ENCODE measurements around the gene SFMBT2.

SFMBT2 gene

GRCh38 chr10:7159517-7159916, 251.3 kb downstream of the SFMBT2 start:
- H3K9ac ChIP-seq (ENCODE audit: low read length in 5 of 5): no peak overlapping the region
- H3K9me3 ChIP-seq (ENCODE audit: control insufficient read depth in 5 of 5, low read length in 5 of 5): no peaks in the 10 kb centered on the region
- no peak overlapping the region for H3K4me3 ChIP-seq (ENCODE audit: low read depth in 1 of 5, low read length in 5 of 5)
- H3K36me3 ChIP-seq (ENCODE audit: control insufficient read depth in 5 of 5, insufficient read depth in 5 of 5, low read length in 5 of 5): peaks cover 0 to 42% (median 26%) of the 10 kb centered on the region in 5 donors
- no peaks in the 10 kb centered on the region for H3K27me3 ChIP-seq (ENCODE audit: control insufficient read depth in 5 of 5, insufficient read depth in 4 of 5, low read length in 5 of 5)
- H3K27ac ChIP-seq (ENCODE audit: low read depth, low read length): no peak overlapping the region
- H3K4me1 ChIP-seq (ENCODE audit: control insufficient read depth in 5 of 5, insufficient read depth in 5 of 5, low read length in 5 of 5): peaks cover 0 to 10% (median 5%) of the 10 kb centered on the region in 5 donors

- Histone ChIP-seq H3K27ac (ENCODE audit: low read depth, low read length) (no peak overlapping the region), H3K9me3 (ENCODE audit: control insufficient read depth in 5 of 5, low read length in 5 of 5) (no peaks in the 10 kb centered on the region)
These were observed 253.7 kb downstream of the SFMBT2 start for GRCh38 chr10:7157091-7157490.

GRCh38 chr10:7153750-7154149, 257.1 kb downstream of the SFMBT2 start:
- Histone ChIP-seq H3K36me3 (ENCODE audit: control insufficient read depth in 5 of 5, insufficient read depth in 5 of 5, low read length in 5 of 5) (no peaks in the 10 kb centered on the region), H3K4me3 (ENCODE audit: low read depth in 1 of 5, low read length in 5 of 5) (no peak overlapping the region), H3K4me1 (ENCODE audit: control insufficient read depth in 5 of 5, insufficient read depth in 5 of 5, low read length in 5 of 5) (no peaks in the 10 kb centered on the region), H3K9ac (ENCODE audit: low read length in 5 of 5) (no peak overlapping the region), H3K27me3 (ENCODE audit: control insufficient read depth in 5 of 5, insufficient read depth in 4 of 5, low read length in 5 of 5) (peaks cover 0 to 3% (median 0%) of the 10 kb centered on the region in 5 donors), H3K9me3 (ENCODE audit: control insufficient read depth in 5 of 5, low read length in 5 of 5) (no peaks in the 10 kb centered on the region), H3K27ac (ENCODE audit: low read depth, low read length) (no peak overlapping the region)

More at GRCh38 chr10:7157091-7157490, 253.7 kb downstream of the SFMBT2 start:
- peaks cover 0 to 21% (median 12%) of the 10 kb centered on the region in 5 donors for H3K36me3 ChIP-seq (ENCODE audit: control insufficient read depth in 5 of 5, insufficient read depth in 5 of 5, low read length in 5 of 5)
- H3K4me3 ChIP-seq (ENCODE audit: low read depth in 1 of 5, low read length in 5 of 5): no peak overlapping the region
- H3K27me3 ChIP-seq (ENCODE audit: control insufficient read depth in 5 of 5, insufficient read depth in 4 of 5, low read length in 5 of 5): no peaks in the 10 kb centered on the region
- peaks cover 0 to 6% (median 1%) of the 10 kb centered on the region in 5 donors for H3K4me1 ChIP-seq (ENCODE audit: control insufficient read depth in 5 of 5, insufficient read depth in 5 of 5, low read length in 5 of 5)
- H3K9ac ChIP-seq (ENCODE audit: low read length in 5 of 5): no peak overlapping the region

GRCh38 chr10:7152982-7153381, 257.9 kb downstream of the SFMBT2 start:
- no peak overlapping the region for H3K4me3 ChIP-seq (ENCODE audit: low read depth in 1 of 5, low read length in 5 of 5)
- no peak overlapping the region for H3K9ac ChIP-seq (ENCODE audit: low read length in 5 of 5)
- H3K9me3 ChIP-seq (ENCODE audit: control insufficient read depth in 5 of 5, low read length in 5 of 5): no peaks in the 10 kb centered on the region
- H3K4me1 ChIP-seq (ENCODE audit: control insufficient read depth in 5 of 5, insufficient read depth in 5 of 5, low read length in 5 of 5): no peaks in the 10 kb centered on the region
- peaks cover 0 to 3% (median 0%) of the 10 kb centered on the region in 5 donors for H3K27me3 ChIP-seq (ENCODE audit: control insufficient read depth in 5 of 5, insufficient read depth in 4 of 5, low read length in 5 of 5)
- H3K27ac ChIP-seq (ENCODE audit: low read depth, low read length): no peak overlapping the region
- H3K36me3 ChIP-seq (ENCODE audit: control insufficient read depth in 5 of 5, insufficient read depth in 5 of 5, low read length in 5 of 5): no peaks in the 10 kb centered on the region

GRCh38 chr10:7152341-7152740, 258.5 kb downstream of the SFMBT2 start:
- Histone ChIP-seq H3K4me1 (ENCODE audit: control insufficient read depth in 5 of 5, insufficient read depth in 5 of 5, low read length in 5 of 5) (no peaks in the 10 kb centered on the region), H3K27me3 (ENCODE audit: control insufficient read depth in 5 of 5, insufficient read depth in 4 of 5, low read length in 5 of 5) (peaks cover 0 to 3% (median 0%) of the 10 kb centered on the region in 5 donors), H3K9me3 (ENCODE audit: control insufficient read depth in 5 of 5, low read length in 5 of 5) (no peaks in the 10 kb centered on the region), H3K36me3 (ENCODE audit: control insufficient read depth in 5 of 5, insufficient read depth in 5 of 5, low read length in 5 of 5) (no peaks in the 10 kb centered on the region), H3K9ac (ENCODE audit: low read length in 5 of 5) (no peak overlapping the region), H3K27ac (ENCODE audit: low read depth, low read length) (no peak overlapping the region), H3K4me3 (ENCODE audit: low read depth in 1 of 5, low read length in 5 of 5) (no peak overlapping the region)

GRCh38 chr10:7151538-7151937, 259.3 kb downstream of the SFMBT2 start:
- H3K27ac ChIP-seq (ENCODE audit: low read depth, low read length): no peak overlapping the region

GRCh38 chr10:7150349-7150748, 260.5 kb downstream of the SFMBT2 start:
- Histone ChIP-seq H3K36me3 (ENCODE audit: control insufficient read depth in 5 of 5, insufficient read depth in 5 of 5, low read length in 5 of 5) (no peaks in the 10 kb centered on the region), H3K9ac (ENCODE audit: low read length in 5 of 5) (no peak overlapping the region), H3K9me3 (ENCODE audit: control insufficient read depth in 5 of 5, low read length in 5 of 5) (no peaks in the 10 kb centered on the region), H3K4me3 (ENCODE audit: low read depth in 1 of 5, low read length in 5 of 5) (no peak overlapping the region), H3K27me3 (ENCODE audit: control insufficient read depth in 5 of 5, insufficient read depth in 4 of 5, low read length in 5 of 5) (peaks cover 0 to 3% (median 0%) of the 10 kb centered on the region in 5 donors), H3K4me1 (ENCODE audit: control insufficient read depth in 5 of 5, insufficient read depth in 5 of 5, low read length in 5 of 5) (no peaks in the 10 kb centered on the region), H3K27ac (ENCODE audit: low read depth, low read length) (no peak overlapping the region)

More at GRCh38 chr10:7151538-7151937, 259.3 kb downstream of the SFMBT2 start:
- no peaks in the 10 kb centered on the region for H3K36me3 ChIP-seq (ENCODE audit: control insufficient read depth in 5 of 5, insufficient read depth in 5 of 5, low read length in 5 of 5)
- H3K27me3 ChIP-seq (ENCODE audit: control insufficient read depth in 5 of 5, insufficient read depth in 4 of 5, low read length in 5 of 5): peaks cover 0 to 3% (median 0%) of the 10 kb centered on the region in 5 donors
- no peaks in the 10 kb centered on the region for H3K9me3 ChIP-seq (ENCODE audit: control insufficient read depth in 5 of 5, low read length in 5 of 5)
- H3K4me3 ChIP-seq (ENCODE audit: low read depth in 1 of 5, low read length in 5 of 5): no peak overlapping the region
- no peak overlapping the region for H3K9ac ChIP-seq (ENCODE audit: low read length in 5 of 5)
- no peaks in the 10 kb centered on the region for H3K4me1 ChIP-seq (ENCODE audit: control insufficient read depth in 5 of 5, insufficient read depth in 5 of 5, low read length in 5 of 5)

- H3K27ac ChIP-seq (ENCODE audit: low read depth, low read length): no peak overlapping the region
- no peaks in the 10 kb centered on the region for H3K36me3 ChIP-seq (ENCODE audit: control insufficient read depth in 5 of 5, insufficient read depth in 5 of 5, low read length in 5 of 5)
- no peak overlapping the region for H3K4me3 ChIP-seq (ENCODE audit: low read depth in 1 of 5, low read length in 5 of 5)
- no peak overlapping the region for H3K9ac ChIP-seq (ENCODE audit: low read length in 5 of 5)
- H3K4me1 ChIP-seq (ENCODE audit: control insufficient read depth in 5 of 5, insufficient read depth in 5 of 5, low read length in 5 of 5): no peaks in the 10 kb centered on the region
- no peaks in the 10 kb centered on the region for H3K27me3 ChIP-seq (ENCODE audit: control insufficient read depth in 5 of 5, insufficient read depth in 4 of 5, low read length in 5 of 5)
- peaks cover 0 to 2% (median 0%) of the 10 kb centered on the region in 5 donors for H3K9me3 ChIP-seq (ENCODE audit: control insufficient read depth in 5 of 5, low read length in 5 of 5)
These were observed 264.6 kb downstream of the SFMBT2 start for GRCh38 chr10:7146189-7146588.

GRCh38 chr10:7136016-7136415, 274.8 kb downstream of the SFMBT2 start:
- peaks cover 0 to 2% (median 0%) of the 10 kb centered on the region in 5 donors for H3K27me3 ChIP-seq (ENCODE audit: control insufficient read depth in 5 of 5, insufficient read depth in 4 of 5, low read length in 5 of 5)
- H3K36me3 ChIP-seq (ENCODE audit: control insufficient read depth in 5 of 5, insufficient read depth in 5 of 5, low read length in 5 of 5): no peaks in the 10 kb centered on the region
- no peak overlapping the region for H3K27ac ChIP-seq (ENCODE audit: low read depth, low read length)

GRCh38 chr10:7135188-7135587, 275.6 kb downstream of the SFMBT2 start:
- H3K36me3 ChIP-seq (ENCODE audit: control insufficient read depth in 5 of 5, insufficient read depth in 5 of 5, low read length in 5 of 5): no peaks in the 10 kb centered on the region
- H3K27me3 ChIP-seq (ENCODE audit: control insufficient read depth in 5 of 5, insufficient read depth in 4 of 5, low read length in 5 of 5): peaks cover 0 to 4% (median 0%) of the 10 kb centered on the region in 5 donors
- H3K9me3 ChIP-seq (ENCODE audit: control insufficient read depth in 5 of 5, low read length in 5 of 5): peaks cover 0 to 7% (median 2%) of the 10 kb centered on the region in 5 donors
- no peak overlapping the region for H3K27ac ChIP-seq (ENCODE audit: low read depth, low read length)
- H3K4me1 ChIP-seq (ENCODE audit: control insufficient read depth in 5 of 5, insufficient read depth in 5 of 5, low read length in 5 of 5): no peaks in the 10 kb centered on the region
- H3K4me3 ChIP-seq (ENCODE audit: low read depth in 1 of 5, low read length in 5 of 5): no peak overlapping the region
- no peak overlapping the region for H3K9ac ChIP-seq (ENCODE audit: low read length in 5 of 5)

More at GRCh38 chr10:7136016-7136415, 274.8 kb downstream of the SFMBT2 start:
- Histone ChIP-seq H3K4me3 (ENCODE audit: low read depth in 1 of 5, low read length in 5 of 5) (no peak overlapping the region), H3K9ac (ENCODE audit: low read length in 5 of 5) (no peak overlapping the region), H3K9me3 (ENCODE audit: control insufficient read depth in 5 of 5, low read length in 5 of 5) (peaks cover 0 to 7% (median 2%) of the 10 kb centered on the region in 5 donors), H3K4me1 (ENCODE audit: control insufficient read depth in 5 of 5, insufficient read depth in 5 of 5, low read length in 5 of 5) (no peaks in the 10 kb centered on the region)
